GM12892 (cell line): ENCODE results near the gene NAGA.

Source experiments
- POLR2A ChIP-seq: IDR thresholded peaks from 2 replicates; pipeline ENCODE4 v1.6.1; 2011; ENCODE audit warnings: low read depth, low read length, control low read depth
- POLR2AphosphoS5 ChIP-seq: IDR thresholded peaks from 2 replicates; pipeline ENCODE4 v1.6.1; 2011; ENCODE audit warnings: low read depth, low read length, control low read depth
- TAF1 ChIP-seq: IDR thresholded peaks from 2 replicates; pipeline ENCODE4 v1.6.1; 2011; ENCODE audit warnings: low read depth, mild to moderate bottlenecking, control low read depth, low read length, borderline replicate concordance

DNA sequence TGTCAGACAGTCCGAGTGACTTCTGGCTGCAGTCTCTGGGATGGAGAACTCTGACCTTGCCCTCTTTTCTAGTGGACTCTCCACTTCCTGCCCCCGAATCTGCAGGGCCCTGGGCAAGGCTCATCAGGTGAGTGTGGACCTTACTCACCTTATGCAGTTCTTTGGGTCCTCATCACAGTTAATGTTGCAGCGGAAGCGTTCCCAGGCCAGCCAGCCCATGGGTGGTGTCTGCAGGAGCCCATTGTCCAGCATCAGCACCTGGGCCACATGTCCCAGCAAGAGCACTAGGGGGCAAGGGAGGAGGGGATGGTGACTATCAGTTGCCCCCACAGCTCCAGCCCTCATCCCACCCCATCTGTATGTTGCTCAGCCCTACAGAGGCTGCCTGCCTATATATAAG is 2.3 kb downstream of the NAGA start:
- TF ChIP-seq POLR2A = no peak
- TF ChIP-seq POLR2AphosphoS5 = no peak
- TF ChIP-seq TAF1 = no peak
